Measurements from ENCODE around the gene PMCH.

PMCH gene

DNA sequence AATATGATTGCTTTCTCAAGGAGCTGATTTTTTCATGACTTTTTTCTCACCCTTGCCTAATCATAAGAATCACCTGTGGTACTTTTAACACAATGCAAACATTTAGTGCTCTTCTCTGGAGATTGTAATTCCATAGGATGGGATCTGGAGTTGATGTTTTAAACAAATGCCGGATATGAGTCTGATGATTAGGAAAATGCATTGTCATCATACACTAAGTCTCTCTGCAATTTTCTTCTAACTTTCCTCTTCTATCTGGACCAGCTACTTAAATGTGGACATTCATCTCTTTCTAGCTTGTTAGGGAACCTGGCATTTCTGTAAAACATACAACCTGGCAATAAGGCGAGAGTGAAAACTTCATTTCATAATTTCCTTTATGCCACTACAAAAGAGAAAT is 23.5 kb downstream of the PMCH start:
- H3K9ac ChIP-seq (ENCODE audit: low read length): no peak overlapping the region
- no peak overlapping the region for H3K4me2 ChIP-seq (ENCODE audit: low read depth, low read length, poor library complexity, severe bottlenecking)
- H3K27me3 ChIP-seq (ENCODE audit: low read length): no peaks in the 10 kb centered on the region
- no peaks in the 10 kb centered on the region for H3F3A ChIP-seq (ENCODE audit: insufficient read depth)
- no peak overlapping the region for H3K4me3 ChIP-seq (ENCODE audit: insufficient read depth, low read length, poor library complexity, severe bottlenecking)
- H2AFZ ChIP-seq (ENCODE audit: low read depth, low read length, severe bottlenecking): no peak overlapping the region
- TF ChIP-seq, protein P1, sequence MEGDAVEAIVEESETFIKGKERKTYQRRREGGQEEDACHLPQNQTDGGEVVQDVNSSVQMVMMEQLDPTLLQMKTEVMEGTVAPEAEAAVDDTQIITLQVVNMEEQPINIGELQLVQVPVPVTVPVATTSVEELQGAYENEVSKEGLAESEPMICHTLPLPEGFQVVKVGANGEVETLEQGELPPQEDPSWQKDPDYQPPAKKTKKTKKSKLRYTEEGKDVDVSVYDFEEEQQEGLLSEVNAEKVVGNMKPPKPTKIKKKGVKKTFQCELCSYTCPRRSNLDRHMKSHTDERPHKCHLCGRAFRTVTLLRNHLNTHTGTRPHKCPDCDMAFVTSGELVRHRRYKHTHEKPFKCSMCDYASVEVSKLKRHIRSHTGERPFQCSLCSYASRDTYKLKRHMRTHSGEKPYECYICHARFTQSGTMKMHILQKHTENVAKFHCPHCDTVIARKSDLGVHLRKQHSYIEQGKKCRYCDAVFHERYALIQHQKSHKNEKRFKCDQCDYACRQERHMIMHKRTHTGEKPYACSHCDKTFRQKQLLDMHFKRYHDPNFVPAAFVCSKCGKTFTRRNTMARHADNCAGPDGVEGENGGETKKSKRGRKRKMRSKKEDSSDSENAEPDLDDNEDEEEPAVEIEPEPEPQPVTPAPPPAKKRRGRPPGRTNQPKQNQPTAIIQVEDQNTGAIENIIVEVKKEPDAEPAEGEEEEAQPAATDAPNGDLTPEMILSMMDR (IDR thresholded peaks at IDR 0.05; ENCODE audit: insufficient read depth, low read length, poor library complexity, severe bottlenecking): no peak
- TF ChIP-seq EZH2phosphoT487 (conservative IDR thresholded peaks at IDR 0.05; ENCODE audit: low read length): no peak
- H4K20me1 ChIP-seq (ENCODE audit: low read depth, low read length): no peaks in the 10 kb centered on the region
- peaks cover 27% of the 10 kb centered on the region for H3K36me3 ChIP-seq (ENCODE audit: low read length)
- H3K9me2 ChIP-seq (replicated peaks; ENCODE audit: insufficient read depth, low read length): no peaks in the 10 kb centered on the region
- no peaks in the 10 kb centered on the region for H3K79me2 ChIP-seq (ENCODE audit: insufficient read depth, low read length)
- H3K9me3 ChIP-seq (ENCODE audit: insufficient read depth, low read length): no peaks in the 10 kb centered on the region
- H3K27ac ChIP-seq (ENCODE audit: low read depth, low read length): no peak overlapping the region

DNA sequence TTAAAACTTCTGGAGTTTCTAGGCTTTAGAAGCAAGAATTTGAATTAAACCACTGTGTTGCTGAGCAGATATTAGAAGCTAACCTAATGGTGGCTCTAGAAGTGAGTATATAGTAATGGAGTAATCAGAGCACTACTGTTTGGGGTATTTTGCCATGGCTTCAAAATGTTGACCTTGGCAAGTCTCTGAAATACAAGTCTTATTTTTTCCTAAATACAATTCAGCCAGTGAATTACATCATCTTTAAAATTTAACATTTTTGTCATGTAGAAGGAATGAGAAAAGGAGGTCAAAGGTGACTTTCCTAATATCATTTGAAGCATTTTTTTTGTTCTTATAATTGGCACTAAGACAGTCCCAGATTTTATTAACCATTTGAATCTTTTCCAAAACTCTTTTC is 25.2 kb downstream of the PMCH start:
- Histone ChIP-seq H3K9me2 (replicated peaks; ENCODE audit: insufficient read depth, low read length) (no peaks in the 10 kb centered on the region), H3K4me2 (ENCODE audit: low read depth, low read length, poor library complexity, severe bottlenecking) (no peak overlapping the region), H3F3A (ENCODE audit: insufficient read depth) (no peaks in the 10 kb centered on the region), H3K79me2 (ENCODE audit: insufficient read depth, low read length) (no peaks in the 10 kb centered on the region), H3K4me3 (ENCODE audit: insufficient read depth, low read length, poor library complexity, severe bottlenecking) (no peak overlapping the region), H3K9me3 (ENCODE audit: insufficient read depth, low read length) (no peaks in the 10 kb centered on the region), H3K36me3 (ENCODE audit: low read length) (peaks cover 24% of the 10 kb centered on the region), H3K27ac (ENCODE audit: low read depth, low read length) (no peak overlapping the region), H4K20me1 (ENCODE audit: low read depth, low read length) (no peaks in the 10 kb centered on the region), H2AFZ (ENCODE audit: low read depth, low read length, severe bottlenecking) (no peak overlapping the region), H3K27me3 (ENCODE audit: low read length) (no peaks in the 10 kb centered on the region), H3K9ac (ENCODE audit: low read length) (no peak overlapping the region)
- TF ChIP-seq, protein P1 (IDR thresholded peaks at IDR 0.05; ENCODE audit: insufficient read depth, low read length, poor library complexity, severe bottlenecking): no peak
- no peak for TF ChIP-seq EZH2phosphoT487 (conservative IDR thresholded peaks at IDR 0.05; ENCODE audit: low read length)

DNA sequence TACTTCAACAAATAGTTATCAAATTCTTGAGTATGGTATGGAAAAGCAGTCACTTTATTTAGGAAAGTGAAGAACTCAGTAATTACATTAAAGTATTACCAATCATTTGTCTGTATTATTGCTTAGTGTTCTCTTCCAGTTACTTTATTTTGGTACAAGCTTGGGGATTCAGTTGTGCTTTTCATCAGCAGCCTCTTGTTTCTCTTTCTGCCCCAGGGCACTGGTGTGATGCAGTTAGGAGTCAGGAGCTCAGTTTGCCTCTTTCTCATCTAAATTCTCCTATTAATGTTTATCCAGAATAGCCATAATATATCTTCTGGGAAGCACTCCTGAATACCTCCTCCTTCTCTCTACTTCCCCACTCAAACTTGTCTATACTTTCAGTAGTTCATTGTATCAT is 25.7 kb downstream of the PMCH start:
- Histone ChIP-seq H3K9me3 (ENCODE audit: insufficient read depth, low read length) (no peaks in the 10 kb centered on the region), H2AFZ (ENCODE audit: low read depth, low read length, severe bottlenecking) (no peak overlapping the region), H3K9me2 (replicated peaks; ENCODE audit: insufficient read depth, low read length) (no peaks in the 10 kb centered on the region), H3K9ac (ENCODE audit: low read length) (no peak overlapping the region), H3K4me2 (ENCODE audit: low read depth, low read length, poor library complexity, severe bottlenecking) (no peak overlapping the region), H3F3A (ENCODE audit: insufficient read depth) (no peaks in the 10 kb centered on the region), H3K27me3 (ENCODE audit: low read length) (no peaks in the 10 kb centered on the region), H3K36me3 (ENCODE audit: low read length) (peaks cover 24% of the 10 kb centered on the region), H3K4me3 (ENCODE audit: insufficient read depth, low read length, poor library complexity, severe bottlenecking) (no peak overlapping the region), H3K79me2 (ENCODE audit: insufficient read depth, low read length) (no peaks in the 10 kb centered on the region), H4K20me1 (ENCODE audit: low read depth, low read length) (no peaks in the 10 kb centered on the region), H3K27ac (ENCODE audit: low read depth, low read length) (no peak overlapping the region)
- TF ChIP-seq, protein P1 (IDR thresholded peaks at IDR 0.05; ENCODE audit: insufficient read depth, low read length, poor library complexity, severe bottlenecking): no peak
- no peak for TF ChIP-seq EZH2phosphoT487 (conservative IDR thresholded peaks at IDR 0.05; ENCODE audit: low read length)
